Cardiac muscle cell (in vitro differentiated cells and primary cell): ENCODE measurements around the gene GPS1. TPM values are rescaled to one million over a fixed set of nuclear protein-coding genes. Genes with fewer than 3 reads are reported as not detected.

ENCODE experiments used
- DNase-seq, 2 donors: peaks; one replicate each; pipeline versions ENCODE4 v3.0.0 to v3.0.0-alpha.2; 2010 to 2017; ENCODE audit warnings: low read depth in 1 of 2, low spot score in 1 of 2
- H3K27ac ChIP-seq: fragments of 200-600 bp; sonication (generic); 2 replicates; pipeline ENCODE4 v1.5.1; 2016
- H3K27me3 ChIP-seq: fragments of 200-600 bp; sonication (generic); 2 replicates; pipeline ENCODE4 v1.6.0; 2016; ENCODE audit warnings: control low read depth
- H3K36me3 ChIP-seq: fragments of 200-600 bp; sonication (generic); 2 replicates; pipeline ENCODE4 v1.5.1; 2016; ENCODE audit warnings: control low read depth
- H3K4me1 ChIP-seq: fragments of 200-600 bp; sonication (generic); 2 replicates; pipeline ENCODE4 v1.8.1; 2017; ENCODE audit warnings: low read depth, mild to moderate bottlenecking, mixed run types
- H3K4me3 ChIP-seq: fragments of 200-600 bp; sonication (generic); 2 replicates; pipeline ENCODE4 v1.5.1; 2016; ENCODE audit warnings: mild to moderate bottlenecking
- H3K9me3 ChIP-seq: fragments of 200-600 bp; sonication (generic); 2 replicates; pipeline ENCODE4 v1.5.1; 2017; ENCODE audit warnings: low read depth, mild to moderate bottlenecking, control low read depth
- polyA plus RNA-seq: library from polyadenylated mRNA; unstranded; fragments of >200 nt; fragmentation: Nextera tagmentation; extraction: Ambion mirVana; gene quantifications from 2 replicates; pipeline ENCODE4 v1.2.1, GENCODE V29; 2016
- total RNA-seq: library from RNA; depleted of rRNA; stranded (reverse); fragments of >200 nt; gene quantifications from 2 replicates; pipeline ENCODE4 v1.2.3, GENCODE V29; 2016
- TF ChIP-seq, protein P1 (sequence below): IDR thresholded peaks from 2 replicates; pipeline ENCODE4 v1.5.1; 2012; ENCODE audit warnings: low read depth, mild to moderate bottlenecking, low read length

The GPS1 gene
- total and polyA plus RNA-seq, 2 experiments from 2014 or later, result 231 to 257 TPM

DNA sequence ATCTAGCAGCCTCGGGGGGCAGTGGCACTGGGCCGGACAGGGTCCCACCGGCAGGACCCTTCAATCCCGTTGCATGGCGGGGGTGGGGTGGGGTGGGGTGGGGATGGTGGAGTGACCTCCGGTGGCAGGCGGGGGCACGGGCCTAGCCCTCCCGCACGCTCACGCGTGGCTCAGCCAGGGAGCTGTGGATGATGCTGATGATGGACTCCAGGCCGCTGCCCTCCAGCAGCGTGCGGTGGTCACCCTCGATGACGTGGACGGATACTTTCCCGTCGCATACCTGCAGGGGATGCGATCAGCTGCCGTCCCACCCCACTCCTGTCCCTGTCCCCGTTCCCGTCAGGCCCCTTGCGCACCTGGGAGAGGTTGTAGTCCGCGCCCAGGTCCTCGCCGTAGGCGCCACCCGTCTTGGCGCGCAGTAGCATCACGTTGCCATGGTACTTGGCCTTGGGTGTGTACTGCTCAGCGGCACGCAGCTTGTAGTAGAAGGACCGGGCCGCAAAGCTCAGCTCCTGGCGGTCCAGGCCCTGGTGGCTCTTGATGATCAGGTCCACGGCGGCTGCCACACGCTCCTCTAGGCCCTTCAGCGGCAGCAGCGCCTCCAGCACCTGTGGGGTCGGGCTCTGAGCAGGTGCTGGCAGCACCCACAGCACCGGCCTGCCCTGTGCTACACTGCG lies 27.4 kb downstream of the GPS1 start:
- no peak for DNase-seq
- H3K27me3 ChIP-seq, result no peaks in the 10 kb centered on the region
- no peaks in the 10 kb centered on the region for H3K9me3 ChIP-seq
- peaks cover 43% of the 10 kb centered on the region for H3K36me3 ChIP-seq
- H3K4me1 ChIP-seq, result no peaks in the 10 kb centered on the region
- no peak overlapping the region for H3K27ac ChIP-seq
- H3K4me3 ChIP-seq, result no peak overlapping the region
- TF ChIP-seq, protein P1, sequence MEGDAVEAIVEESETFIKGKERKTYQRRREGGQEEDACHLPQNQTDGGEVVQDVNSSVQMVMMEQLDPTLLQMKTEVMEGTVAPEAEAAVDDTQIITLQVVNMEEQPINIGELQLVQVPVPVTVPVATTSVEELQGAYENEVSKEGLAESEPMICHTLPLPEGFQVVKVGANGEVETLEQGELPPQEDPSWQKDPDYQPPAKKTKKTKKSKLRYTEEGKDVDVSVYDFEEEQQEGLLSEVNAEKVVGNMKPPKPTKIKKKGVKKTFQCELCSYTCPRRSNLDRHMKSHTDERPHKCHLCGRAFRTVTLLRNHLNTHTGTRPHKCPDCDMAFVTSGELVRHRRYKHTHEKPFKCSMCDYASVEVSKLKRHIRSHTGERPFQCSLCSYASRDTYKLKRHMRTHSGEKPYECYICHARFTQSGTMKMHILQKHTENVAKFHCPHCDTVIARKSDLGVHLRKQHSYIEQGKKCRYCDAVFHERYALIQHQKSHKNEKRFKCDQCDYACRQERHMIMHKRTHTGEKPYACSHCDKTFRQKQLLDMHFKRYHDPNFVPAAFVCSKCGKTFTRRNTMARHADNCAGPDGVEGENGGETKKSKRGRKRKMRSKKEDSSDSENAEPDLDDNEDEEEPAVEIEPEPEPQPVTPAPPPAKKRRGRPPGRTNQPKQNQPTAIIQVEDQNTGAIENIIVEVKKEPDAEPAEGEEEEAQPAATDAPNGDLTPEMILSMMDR, result no peak

- TF ChIP-seq, protein P1, result no peak
- Histone ChIP-seq H3K4me1 (no peaks in the 10 kb centered on the region), H3K4me3 (no peak overlapping the region), H3K9me3 (no peaks in the 10 kb centered on the region), H3K36me3 (peaks cover 54% of the 10 kb centered on the region), H3K27me3 (no peaks in the 10 kb centered on the region), H3K27ac (no peak overlapping the region)
- DNase-seq, result no peak
These were observed 28.5 kb downstream of the GPS1 start for GRCh38 chr17:82080048-82080788.

DNA sequence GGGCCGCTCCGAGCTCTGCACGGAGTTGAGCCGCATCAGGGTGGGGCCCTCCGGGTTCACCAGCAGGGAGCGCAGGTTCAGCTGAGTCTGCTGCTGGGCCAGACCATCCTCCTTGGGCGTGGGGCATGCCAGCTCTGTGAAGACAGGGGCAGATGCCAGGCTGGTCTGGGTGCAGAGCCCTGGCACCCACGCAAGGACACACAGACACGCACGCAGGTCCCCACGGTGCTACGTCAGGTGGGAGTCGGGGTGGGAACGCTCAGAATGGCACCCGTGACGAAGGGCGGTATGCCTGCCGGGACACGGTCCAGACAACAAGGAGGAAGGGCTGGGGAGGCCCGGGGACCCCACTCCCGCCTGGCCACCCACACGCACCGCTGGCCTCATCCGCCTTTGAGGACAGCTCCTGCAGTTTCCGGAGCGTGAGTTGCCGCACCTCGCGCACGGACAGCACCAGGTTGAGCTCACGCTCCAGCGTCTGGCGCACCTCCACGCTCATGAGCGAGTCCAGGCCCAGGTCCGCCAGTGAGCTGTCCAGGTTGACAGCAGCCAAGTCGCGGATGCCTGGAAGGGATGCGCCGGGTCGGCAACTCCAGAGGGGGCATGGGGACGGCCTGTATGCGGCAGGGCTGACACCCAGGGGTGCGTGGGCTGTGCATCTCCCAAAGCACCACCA lies 29.2 kb downstream of the GPS1 start:
- no peak for DNase-seq

GRCh38 chr17:82081546-82081945 lies 29.8 kb downstream of the GPS1 start:
- no peaks in the 10 kb centered on the region for H3K4me1 ChIP-seq
- H3K9me3 ChIP-seq, result no peaks in the 10 kb centered on the region
- no peak overlapping the region for H3K4me3 ChIP-seq
- H3K27me3 ChIP-seq, result no peaks in the 10 kb centered on the region
- TF ChIP-seq, protein P1, result no peak
- DNase-seq, result no peak
- H3K36me3 ChIP-seq, result peaks cover 67% of the 10 kb centered on the region
- H3K27ac ChIP-seq, result no peak overlapping the region

More for the DNA sequence above, 29.2 kb downstream of the GPS1 start:
- Histone ChIP-seq H3K9me3 (no peaks in the 10 kb centered on the region), H3K4me3 (no peak overlapping the region), H3K27ac (no peak overlapping the region), H3K4me1 (no peaks in the 10 kb centered on the region), H3K36me3 (peaks cover 61% of the 10 kb centered on the region), H3K27me3 (no peaks in the 10 kb centered on the region)
- TF ChIP-seq, protein P1, result no peak

GRCh38 chr17:82081966-82082365 lies 30.3 kb downstream of the GPS1 start:
- Histone ChIP-seq H3K27ac (no peak overlapping the region), H3K27me3 (no peaks in the 10 kb centered on the region), H3K4me3 (no peak overlapping the region), H3K36me3 (peaks cover 70% of the 10 kb centered on the region), H3K9me3 (no peaks in the 10 kb centered on the region), H3K4me1 (no peaks in the 10 kb centered on the region)
- no peak for DNase-seq
- TF ChIP-seq, protein P1, result no peak
